ENCODE data around the gene TSKS.

- TF ChIP-seq CTCF (IDR thresholded peaks at IDR 0.05) = no peak
- TF ChIP-seq POLR2A (IDR thresholded peaks at IDR 0.05) = no peak
Observed at GRCh38 chr19:49699364-49699763, 63.7 kb downstream of the TSKS start.

Measured in testis (tissue), 2 donors.